Esophagus squamous epithelium (tissue), 4 donors: ENCODE data around the gene MOCOS.

ENCODE experiments used
- CTCF ChIP-seq, 6 experiments: fragments of 450-650 bp in 4 of 6; fragments of 200-600 bp in 2 of 6; sonication (generic) in 2 of 6; IDR thresholded peaks; one replicate each; pipeline ENCODE4 v1.5.1; 2016 to 2019; ENCODE audit warnings: antibody characterized with exemption in 6 of 6, mild to moderate bottlenecking in 4 of 6, moderate library complexity in 4 of 6
- POLR2A ChIP-seq, 4 donors: fragments of 450-650 bp; IDR thresholded peaks; one replicate each; pipeline ENCODE4 v1.6.1; 2017; ENCODE audit warnings: antibody characterized with exemption in 4 of 4, mild to moderate bottlenecking in 4 of 4, moderate library complexity in 3 of 4

- TF ChIP-seq CTCF (IDR thresholded peaks at IDR 0.05) (no peak), POLR2A (IDR thresholded peaks at IDR 0.05) (no peak)
Observed at GRCh38 chr18:36155851-36156757, 31.2 kb upstream of the MOCOS start.
